NB4 (cell line): ENCODE results near the gene SNX9.
"Not testable (repeated sequence)": the region's sequence is repeated elsewhere in the genome, so short reads cannot be mapped to it uniquely, and the experiment has no call there.

Source experiments
- DNase-seq: peaks from one replicate; pipeline ENCODE4 v3.0.0; 2010; ENCODE audit warnings: low read depth
- H3K4me3 ChIP-seq: one replicate; pipeline ENCODE4 v1.5.1; 2011; ENCODE audit warnings: mild to moderate bottlenecking, low read depth, low read length, moderate library complexity
- CTCF ChIP-seq: IDR thresholded peaks from one replicate; pipeline ENCODE4 v1.5.1; 2012; ENCODE audit warnings: low read depth, low read length
- MAX ChIP-seq: IDR thresholded peaks from 2 replicates; pipeline ENCODE4 v1.6.1; 2011; ENCODE audit warnings: low read depth, low read length
- MYC ChIP-seq: IDR thresholded peaks from 2 replicates; pipeline ENCODE4 v1.6.1; 2011; ENCODE audit warnings: low read depth, low read length
- POLR2A ChIP-seq: IDR thresholded peaks from 2 replicates; pipeline ENCODE4 v1.6.1; 2011; ENCODE audit warnings: mild to moderate bottlenecking; ENCODE audit not compliant: insufficient read length; ENCODE audit errors: extremely low read depth

Gene SNX9

GRCh38 chr6:157789297-157789696, 33.7 kb upstream of the SNX9 start:
- TF ChIP-seq MAX = no peak
- no peak for TF ChIP-seq CTCF
- no peak for TF ChIP-seq POLR2A
- TF ChIP-seq MYC = no peak
- H3K4me3 ChIP-seq = no peak overlapping the region
- DNase-seq = no peak

GRCh38 chr6:157789861-157790260, 33.2 kb upstream of the SNX9 start:
- H3K4me3 ChIP-seq = no peak overlapping the region
- TF ChIP-seq POLR2A (no peak), CTCF (no peak), MYC (no peak), MAX (no peak)
- DNase-seq = peak; percentile 21

- H3K4me3 ChIP-seq = no peak overlapping the region
- no peak for DNase-seq
- TF ChIP-seq POLR2A (no peak), MAX (no peak), CTCF (no peak), MYC (no peak)
Observed at GRCh38 chr6:157790548-157791160, 32.4 kb upstream of the SNX9 start.

GRCh38 chr6:157791450-157791849, 31.6 kb upstream of the SNX9 start:
- DNase-seq = no peak
- H3K4me3 ChIP-seq = no peak overlapping the region

GRCh38 chr6:157792671-157793070, 30.4 kb upstream of the SNX9 start:
- no peak for DNase-seq
- TF ChIP-seq MAX = no peak
- no peak for TF ChIP-seq POLR2A
- no peak for TF ChIP-seq CTCF
- no peak for TF ChIP-seq MYC

More at GRCh38 chr6:157791450-157791849, 31.6 kb upstream of the SNX9 start:
- TF ChIP-seq POLR2A = no peak
- no peak for TF ChIP-seq MYC
- TF ChIP-seq CTCF = no peak
- TF ChIP-seq MAX = no peak

GRCh38 chr6:157794012-157794411, 29.0 kb upstream of the SNX9 start:
- not testable (repeated sequence) for DNase-seq

More at GRCh38 chr6:157792671-157793070, 30.4 kb upstream of the SNX9 start:
- H3K4me3 ChIP-seq = no peak overlapping the region

More at GRCh38 chr6:157794012-157794411, 29.0 kb upstream of the SNX9 start:
- not testable (repeated sequence) for H3K4me3 ChIP-seq
